Measurements from ENCODE around the gene DYNC1H1. TPM values are rescaled to one million over a fixed set of nuclear protein-coding genes. Genes with fewer than 3 reads are reported as not detected.

Gene DYNC1H1
- total RNA-seq: 277 and 372 TPM in 2 replicates

GRCh38 chr14:101964297-101965180, at the start of gene DYNC1H1:
DYNC1H1 (plus strand) TSS chr14:101964573; CDS start chr14:101964692, 119 bp downstream.
- Histone ChIP-seq H3K4me3 (ENCODE audit: low read depth, low read length) (peak within 1 kb of the TSS; percentile 98), H3K27me3 (ENCODE audit: control insufficient read depth, insufficient read depth, low read length) (no peaks in the 10 kb centered on the region), H3K36me3 (ENCODE audit: control insufficient read depth, insufficient read depth, low read length) (peaks cover 2% of the 10 kb centered on the region)
- TF ChIP-seq, protein P1, sequence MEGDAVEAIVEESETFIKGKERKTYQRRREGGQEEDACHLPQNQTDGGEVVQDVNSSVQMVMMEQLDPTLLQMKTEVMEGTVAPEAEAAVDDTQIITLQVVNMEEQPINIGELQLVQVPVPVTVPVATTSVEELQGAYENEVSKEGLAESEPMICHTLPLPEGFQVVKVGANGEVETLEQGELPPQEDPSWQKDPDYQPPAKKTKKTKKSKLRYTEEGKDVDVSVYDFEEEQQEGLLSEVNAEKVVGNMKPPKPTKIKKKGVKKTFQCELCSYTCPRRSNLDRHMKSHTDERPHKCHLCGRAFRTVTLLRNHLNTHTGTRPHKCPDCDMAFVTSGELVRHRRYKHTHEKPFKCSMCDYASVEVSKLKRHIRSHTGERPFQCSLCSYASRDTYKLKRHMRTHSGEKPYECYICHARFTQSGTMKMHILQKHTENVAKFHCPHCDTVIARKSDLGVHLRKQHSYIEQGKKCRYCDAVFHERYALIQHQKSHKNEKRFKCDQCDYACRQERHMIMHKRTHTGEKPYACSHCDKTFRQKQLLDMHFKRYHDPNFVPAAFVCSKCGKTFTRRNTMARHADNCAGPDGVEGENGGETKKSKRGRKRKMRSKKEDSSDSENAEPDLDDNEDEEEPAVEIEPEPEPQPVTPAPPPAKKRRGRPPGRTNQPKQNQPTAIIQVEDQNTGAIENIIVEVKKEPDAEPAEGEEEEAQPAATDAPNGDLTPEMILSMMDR (IDR thresholded peaks at IDR 0.05; ENCODE audit: insufficient read depth, low read length, severe bottlenecking): no peak
- no peak for FAIRE-seq
- DNase-seq (ENCODE audit: low read depth): peak; percentile 67

- TF ChIP-seq, protein P1 (IDR thresholded peaks at IDR 0.05; ENCODE audit: insufficient read depth, low read length, severe bottlenecking): no peak
- DNase-seq (ENCODE audit: low read depth): no peak
- Histone ChIP-seq H3K27me3 (ENCODE audit: control insufficient read depth, insufficient read depth, low read length) (no peaks in the 10 kb centered on the region), H3K36me3 (ENCODE audit: control insufficient read depth, insufficient read depth, low read length) (peaks cover 5% of the 10 kb centered on the region), H3K4me3 (ENCODE audit: low read depth, low read length) (no peak overlapping the region)
- no peak for FAIRE-seq
Measured at GRCh38 chr14:101915871-101916815, 48.2 kb upstream of the DYNC1H1 start.

GRCh38 chr14:101916816-101917412, 47.5 kb upstream of the DYNC1H1 start:
- TF ChIP-seq, protein P1 (IDR thresholded peaks at IDR 0.05; ENCODE audit: insufficient read depth, low read length, severe bottlenecking): no peak
- DNase-seq (ENCODE audit: low read depth): no peak
- FAIRE-seq: no peak
- H3K4me3 ChIP-seq (ENCODE audit: low read depth, low read length): no peak overlapping the region
- peaks cover 4% of the 10 kb centered on the region for H3K36me3 ChIP-seq (ENCODE audit: control insufficient read depth, insufficient read depth, low read length)
- H3K27me3 ChIP-seq (ENCODE audit: control insufficient read depth, insufficient read depth, low read length): no peaks in the 10 kb centered on the region

DNA sequence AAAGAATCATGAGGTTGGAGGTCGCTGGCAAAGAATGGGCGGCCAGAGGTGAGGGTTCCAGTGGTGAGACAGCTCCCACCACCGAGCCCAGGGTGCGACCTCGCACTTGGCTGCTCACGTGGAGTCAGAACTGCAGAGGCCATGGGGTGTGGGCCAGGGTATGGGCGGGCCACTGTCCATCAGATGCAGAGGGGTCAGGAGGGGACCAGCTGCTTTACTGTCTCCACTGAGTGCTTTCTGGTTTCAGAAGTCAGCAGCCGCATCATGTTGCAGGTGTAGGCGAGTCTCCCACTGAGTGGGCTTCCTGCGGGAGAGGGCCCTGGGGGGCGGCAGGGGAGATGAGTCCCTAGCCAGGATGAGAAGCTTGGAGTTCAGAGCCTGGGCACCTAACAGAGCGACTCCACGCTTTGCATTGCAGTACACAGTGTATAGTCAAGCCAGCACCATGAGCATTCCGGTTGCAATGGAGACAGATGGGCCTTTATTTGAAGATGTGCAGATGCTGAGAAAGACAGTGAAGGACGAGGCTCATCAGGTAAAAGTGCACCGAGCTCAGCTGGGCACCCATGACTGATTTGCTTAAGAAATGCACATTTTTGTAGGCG, 46.9 kb upstream of the DYNC1H1 start:
- no peak overlapping the region for H3K4me3 ChIP-seq (ENCODE audit: low read depth, low read length)
- H3K36me3 ChIP-seq (ENCODE audit: control insufficient read depth, insufficient read depth, low read length): peaks cover 4% of the 10 kb centered on the region
- DNase-seq (ENCODE audit: low read depth) (no peak), FAIRE-seq (peak; percentile 23)
- no peaks in the 10 kb centered on the region for H3K27me3 ChIP-seq (ENCODE audit: control insufficient read depth, insufficient read depth, low read length)
- TF ChIP-seq, protein P1 (IDR thresholded peaks at IDR 0.05; ENCODE audit: insufficient read depth, low read length, severe bottlenecking): no peak

Data from bronchial epithelial cell (primary cell).